Naive thymus-derived CD4-positive, alpha-beta T cell (primary cell): Measurements from ENCODE around the gene TRMT61A. TPM values are rescaled to one million over a fixed set of nuclear protein-coding genes. Genes with fewer than 3 reads are reported as not detected.

Experiments used
- polyA plus RNA-seq, 2 donors: library from polyadenylated mRNA; unstranded; fragments of 300-500 nt; fragmentation: Illumina TruSeq; gene quantifications; one replicate each; pipeline ENCODE4 v1.2.3, GENCODE V29; 2021
- total RNA-seq, 6 experiments: library from RNA in 5 of 6; stranded (reverse) in 5 of 6; gene quantifications; 1 replicate in 5 of 6; 2 replicates in 1 of 6; pipeline ENCODE4 v1.2.3 and lab custom pipeline; 2021 to 2026

TRMT61A gene
- total and polyA plus RNA-seq, 7 experiments from 2014 or later, result 6.3 to 15.1 (median 12.2) TPM

Other genes with a start within 250 kb of the TRMT61A start
- gene EIF5, start 195.0 kb upstream of the TRMT61A start, total RNA-seq, result 100 to 1,000 TPM; 182 to 716 (median 322) TPM
- gene EIF5, start 195.0 kb upstream of the TRMT61A start, polyA plus RNA-seq, result 100 to 1,000 TPM; 280 to 447 TPM
- 100 to 1,000 TPM in 4 of 5 experiments, 10 to 100 TPM in 1; 86.9 to 133 (median 116) TPM for gene MARK3, start 143.8 kb upstream of the TRMT61A start, total RNA-seq
- 10 to 100 TPM; 28.2 to 47.3 TPM for gene MARK3, start 143.8 kb upstream of the TRMT61A start, polyA plus RNA-seq
- gene CKB, start 6.4 kb upstream of the TRMT61A start, total RNA-seq, result 10 to 100 TPM in 1 of 5 experiments, 1 to 10 TPM in 4; 1.4 to 19.8 (median 2.5) TPM
- under 1 TPM in 1 of 2 donors, not detected in 1; 0.40 TPM for gene CKB, start 6.4 kb upstream of the TRMT61A start, polyA plus RNA-seq
- 10 to 100 TPM; 29.9 to 38.9 (median 36.4) TPM for gene BAG5, start 33.5 kb downstream of the TRMT61A start, total RNA-seq
- gene BAG5, start 33.5 kb downstream of the TRMT61A start, polyA plus RNA-seq, result 10 to 100 TPM; 46.2 to 51.7 TPM
- 10 to 100 TPM; 13.6 to 26.3 (median 24.1) TPM for gene COA8, start 33.8 kb downstream of the TRMT61A start, total RNA-seq
- gene COA8, start 33.8 kb downstream of the TRMT61A start, polyA plus RNA-seq, result 10 to 100 TPM; 36.7 to 51.3 TPM
- 100 to 1,000 TPM; 150 to 268 (median 174) TPM for gene KLC1, start 100.0 kb downstream of the TRMT61A start, total RNA-seq
- 10 to 100 TPM; 65.5 to 75.8 TPM for gene KLC1, start 100.0 kb downstream of the TRMT61A start, polyA plus RNA-seq
- 10 to 100 TPM in 4 of 5 experiments, 1 to 10 TPM in 1; 9.3 to 38.9 (median 15.9) TPM for gene XRCC3, start 186.3 kb downstream of the TRMT61A start, total RNA-seq
- gene XRCC3, start 186.3 kb downstream of the TRMT61A start, polyA plus RNA-seq, result 1 to 10 TPM; 5.1 to 5.7 TPM
- gene ZFYVE21, start 186.6 kb downstream of the TRMT61A start, total RNA-seq, result 10 to 100 TPM in 4 of 5 experiments, 1 to 10 TPM in 1; 5.8 to 19.0 (median 16.8) TPM
- 10 to 100 TPM in 1 of 2 donors, 1 to 10 TPM in 1; 8.9 to 15.6 TPM for gene ZFYVE21, start 186.6 kb downstream of the TRMT61A start, polyA plus RNA-seq